Activated naive CD4-positive, alpha-beta T cell treated with Interleukin-2 at 50 U/mL for 16 hours (primary cell): ENCODE measurements around the gene KCNN3.

Experiments
- DNase-seq: peaks from one replicate; pipeline ENCODE4 v3.0.0-alpha.2; 2020

KCNN3 gene

DNA sequence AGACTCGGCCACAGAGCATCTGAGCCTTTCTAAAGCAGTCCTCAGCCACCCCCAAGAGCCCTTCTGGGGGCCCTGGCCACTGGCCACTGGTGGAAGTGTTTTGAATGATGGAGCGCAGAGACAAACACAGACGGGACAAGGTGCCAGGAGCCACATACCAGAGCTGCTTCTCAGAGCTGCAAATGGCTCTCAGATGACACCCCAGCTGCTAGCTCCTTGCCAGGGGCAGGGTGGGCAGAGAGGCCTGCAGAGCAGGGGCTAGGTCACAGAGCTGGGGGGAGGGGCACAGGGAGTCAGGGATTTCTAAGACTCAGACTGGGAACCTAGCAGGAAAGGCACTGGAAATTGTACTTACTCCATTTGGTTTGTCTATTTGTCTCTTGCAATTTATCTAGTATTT, 30.4 kb downstream of the KCNN3 start:
- DNase-seq, result no peak

- no peak for DNase-seq
Observed at GRCh38 chr1:154838988-154839387, 31.1 kb downstream of the KCNN3 start.

GRCh38 chr1:154838461-154838860, 31.6 kb downstream of the KCNN3 start:
- DNase-seq, result no peak

DNA sequence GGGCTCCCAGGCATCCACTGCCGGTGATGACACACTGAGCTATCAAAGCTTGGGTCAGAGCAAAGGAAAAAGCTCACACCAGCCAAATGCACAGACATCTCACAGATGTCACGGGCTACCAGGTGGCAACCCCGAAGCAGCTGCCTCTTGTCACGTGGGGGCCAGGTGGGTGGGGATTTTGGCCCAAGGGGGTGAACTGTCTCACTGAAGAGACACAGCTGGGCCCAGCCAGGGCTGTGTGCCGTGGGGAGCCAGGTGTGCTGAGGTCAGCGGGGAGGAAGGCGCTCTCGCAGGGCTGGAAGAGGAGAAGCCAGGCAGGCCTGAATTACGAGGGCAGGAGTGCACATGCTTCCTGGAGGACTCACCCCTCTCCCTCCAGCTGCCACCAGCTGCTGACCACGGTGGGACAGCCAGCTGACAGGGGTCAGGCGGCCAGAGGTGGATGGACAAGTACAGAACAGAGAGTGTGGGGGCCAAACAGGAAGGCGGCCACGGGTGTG, 32.4 kb downstream of the KCNN3 start:
- no peak for DNase-seq

GRCh38 chr1:154837034-154837671, 32.9 kb downstream of the KCNN3 start:
- no peak for DNase-seq

GRCh38 chr1:154835531-154836324, 34.4 kb downstream of the KCNN3 start:
- no peak for DNase-seq

DNA sequence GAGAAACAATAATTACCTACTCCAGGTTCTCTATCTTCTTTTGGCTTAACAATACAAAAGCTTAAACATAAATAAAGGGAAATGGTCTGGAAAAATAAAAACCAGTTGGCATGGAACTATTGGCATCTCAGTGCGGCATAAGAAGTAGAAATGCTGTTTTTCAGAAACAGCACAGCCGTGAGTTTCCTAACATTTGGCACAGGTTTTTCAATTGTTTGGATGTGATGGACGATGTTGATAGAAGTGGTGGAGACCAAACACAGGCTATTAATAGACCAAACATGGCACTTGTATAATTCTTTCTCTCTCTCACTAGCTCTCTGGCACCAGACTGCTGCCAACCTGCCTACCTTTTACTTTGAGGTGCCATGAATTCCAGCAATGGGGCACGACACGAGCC, 36.2 kb downstream of the KCNN3 start:
- no peak for DNase-seq

DNA sequence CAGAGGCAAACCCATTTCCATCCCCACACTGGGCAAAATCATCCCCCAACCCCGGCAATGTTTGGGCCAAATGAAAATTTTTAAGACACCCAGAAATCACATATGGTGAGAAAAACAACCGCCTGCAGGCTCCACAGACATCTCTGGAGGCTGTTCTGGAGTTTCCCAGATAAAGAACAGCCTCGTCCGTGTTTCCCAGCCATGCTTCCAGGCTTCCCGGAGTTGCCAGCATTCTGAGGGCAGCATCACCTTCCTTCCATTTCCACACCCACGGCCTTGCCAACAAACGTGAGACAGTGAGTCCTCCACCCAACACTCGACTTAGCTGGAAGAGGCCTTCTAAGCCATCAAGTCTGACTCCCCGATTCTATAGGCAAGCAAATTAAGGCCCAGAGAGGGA, 36.9 kb downstream of the KCNN3 start:
- no peak for DNase-seq

DNA sequence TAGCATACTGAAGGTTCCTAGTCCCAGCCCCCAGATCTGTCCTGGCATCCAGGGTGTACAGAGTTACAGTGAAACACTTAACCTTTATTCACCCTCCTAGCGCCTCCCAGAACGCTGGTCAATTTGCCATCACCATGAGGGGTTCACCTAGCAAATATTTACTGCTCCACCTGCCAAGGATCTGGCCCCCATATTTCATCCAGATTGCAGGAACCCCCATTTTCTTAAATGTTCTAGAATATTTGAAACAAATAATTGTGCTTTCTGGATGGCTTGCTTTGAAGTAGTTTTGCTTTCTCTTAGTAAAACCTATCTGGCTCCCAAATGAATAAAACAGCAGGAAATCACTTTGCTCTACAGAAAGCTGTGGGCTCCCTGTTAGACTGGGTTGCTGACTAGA, 37.7 kb downstream of the KCNN3 start:
- DNase-seq, result no peak

- DNase-seq, result no peak
Observed at GRCh38 chr1:154831462-154831861, 38.6 kb downstream of the KCNN3 start.

DNA sequence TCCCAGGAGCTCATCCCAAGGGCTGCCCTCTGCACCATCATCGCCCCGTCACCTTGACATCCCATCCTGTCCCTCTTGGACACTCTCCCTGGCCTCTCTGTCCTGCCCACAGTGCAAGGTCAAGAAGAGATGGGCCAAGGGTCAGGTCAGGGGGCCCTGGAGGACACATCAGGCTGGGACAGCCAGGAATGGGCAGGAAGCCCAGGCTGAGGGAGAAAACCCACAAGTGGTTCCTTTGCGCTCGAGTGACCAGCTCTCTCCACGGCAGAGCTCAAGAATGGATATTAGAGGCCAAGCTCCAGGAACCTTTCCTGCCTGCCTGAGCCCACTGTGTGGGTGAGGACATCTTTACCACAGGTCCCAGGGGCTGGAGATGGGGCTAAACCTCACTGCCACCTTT, 41.0 kb downstream of the KCNN3 start:
- DNase-seq, result no peak

GRCh38 chr1:154824179-154825000, 45.7 kb downstream of the KCNN3 start:
- no peak for DNase-seq

GRCh38 chr1:154822717-154823116, 47.4 kb downstream of the KCNN3 start:
- no peak for DNase-seq

GRCh38 chr1:154822233-154822632, 47.8 kb downstream of the KCNN3 start:
- no peak for DNase-seq

DNA sequence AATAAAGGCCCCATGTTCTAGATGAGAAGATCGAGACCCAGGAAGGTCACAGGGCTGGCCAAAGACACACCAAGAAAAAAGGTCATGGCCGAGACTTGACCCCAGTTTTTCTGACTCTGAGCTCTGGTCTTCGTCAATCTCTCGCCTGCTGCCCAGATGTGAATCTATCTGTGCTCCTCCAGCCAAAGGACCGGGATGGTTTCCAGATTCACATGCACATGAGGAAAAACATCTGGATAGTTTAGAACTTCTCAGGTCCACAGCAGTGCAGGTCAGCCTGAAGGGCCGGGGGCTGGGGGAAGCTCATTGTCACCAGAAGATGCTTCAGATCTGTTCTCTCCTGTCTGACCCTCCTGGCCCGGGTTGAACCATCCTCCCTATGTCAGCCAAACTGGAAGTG, 49.0 kb downstream of the KCNN3 start:
- DNase-seq, result no peak

DNA sequence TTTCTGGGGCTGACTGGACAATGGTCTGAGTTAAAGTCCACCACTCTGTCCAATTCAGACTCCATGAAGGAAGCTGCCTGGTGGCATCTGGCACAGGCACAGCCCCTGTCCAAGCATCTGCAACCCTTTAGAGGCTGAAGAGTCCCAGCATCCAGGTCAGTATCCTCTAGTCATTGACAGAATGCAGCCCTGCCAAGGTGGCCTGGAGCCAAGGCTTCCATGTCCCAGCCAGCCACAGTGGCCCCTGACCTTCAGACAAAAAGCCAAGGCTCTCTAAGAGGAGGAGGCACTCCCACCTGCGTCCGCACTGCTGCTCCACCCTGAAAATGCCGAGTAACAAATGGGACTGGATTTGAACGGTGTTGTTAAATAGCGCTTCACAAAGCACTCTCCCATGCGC, 49.4 kb downstream of the KCNN3 start:
- DNase-seq, result no peak

GRCh38 chr1:154819628-154820590, 50.2 kb downstream of the KCNN3 start:
- peak; percentile 24 for DNase-seq

GRCh38 chr1:154818911-154819310, 51.2 kb downstream of the KCNN3 start:
- no peak for DNase-seq

- DNase-seq, result no peak
Observed at GRCh38 chr1:154816937-154817336, 53.1 kb downstream of the KCNN3 start.

DNA sequence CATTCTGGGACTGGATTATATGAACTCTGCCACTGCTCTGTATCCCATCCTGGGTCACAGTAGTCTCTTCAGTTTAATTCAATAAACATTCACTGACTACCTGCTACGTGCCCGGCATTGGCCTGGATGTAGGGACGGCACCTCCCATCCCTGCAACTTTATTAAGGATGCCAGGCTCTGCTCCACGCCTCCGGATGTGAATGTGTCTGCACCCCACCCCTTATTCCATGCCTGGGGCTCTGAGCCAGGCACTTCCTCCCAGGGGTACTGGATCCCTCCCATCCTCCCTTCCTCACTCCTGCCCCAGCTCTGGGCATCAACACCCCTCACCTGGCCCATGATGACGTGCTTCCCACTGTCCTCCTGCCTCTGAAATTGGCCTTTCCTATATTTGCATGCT, 53.7 kb downstream of the KCNN3 start:
- no peak for DNase-seq

GRCh38 chr1:154813846-154814505, 56.1 kb downstream of the KCNN3 start:
- no peak for DNase-seq

- no peak for DNase-seq
Observed at GRCh38 chr1:154813300-154813816, 56.7 kb downstream of the KCNN3 start.
